K562 (cell line): ENCODE measurements around the gene PPP1R10. TPM values are rescaled to one million over a fixed set of nuclear protein-coding genes. Genes with fewer than 3 reads are reported as not detected.

Experiments
- BRF2 ChIP-seq: IDR thresholded peaks from 3 replicates; pipeline ENCODE4 v1.6.1; 2011; ENCODE audit warnings: borderline replicate concordance, mild to moderate bottlenecking; ENCODE audit not compliant: insufficient read length, insufficient read depth
- CCNT2 ChIP-seq: IDR thresholded peaks from 2 replicates; pipeline ENCODE4 v1.6.1; 2011; ENCODE audit warnings: borderline replicate concordance, low read depth, mild to moderate bottlenecking, moderate library complexity, mixed read lengths, low read length; ENCODE audit not compliant: insufficient read length; ENCODE audit errors: extremely low read depth
- CHCHD3 ChIP-seq: fragments of 250-450 bp; sonication (Bioruptor Pico); IDR thresholded peaks from 2 replicates; pipeline ENCODE4 v2.1.2; 2022; ENCODE audit warnings: mild to moderate bottlenecking
- CREM ChIP-seq: IDR thresholded peaks from 2 replicates; pipeline ENCODE4 v1.6.1; 2014; ENCODE audit warnings: antibody characterized with exemption, low read depth
- DMBX1 ChIP-seq: fragments of 250-450 bp; sonication (Bioruptor Pico); IDR thresholded peaks from 2 replicates; pipeline ENCODE4 v1.8.0; 2022; ENCODE audit warnings: inconsistent platforms, mild to moderate bottlenecking, moderate library complexity, borderline replicate concordance
- ELK1 ChIP-seq: sonication (generic); formaldehyde crosslinking; IDR thresholded peaks from 2 replicates; pipeline ENCODE4 v1.8.1; 2022; ENCODE audit warnings: missing genetic modification reagents
- ERF ChIP-seq: fragments of 450-650 bp; formaldehyde crosslinking; IDR thresholded peaks from 2 replicates; pipeline ENCODE4 v1.4.0; 2020; ENCODE audit warnings: mild to moderate bottlenecking, mixed read lengths
- ETV6 ChIP-seq, 3 experiments: fragments of 150-350 bp in 1 of 3; sonication (generic) in 1 of 3; formaldehyde crosslinking in 1 of 3; IDR thresholded peaks; 2 replicates each; pipeline versions ENCODE4 v1.6.1 to v1.8.0; 2014 to 2022; ENCODE audit warnings: borderline replicate concordance in 2 of 3, low read depth in 2 of 3, antibody characterized with exemption in 1 of 3, low read length in 1 of 3, mild to moderate bottlenecking in 1 of 3, missing genetic modification reagents in 1 of 3
- FOXJ3 ChIP-seq: sonication (generic); formaldehyde crosslinking; IDR thresholded peaks from 2 replicates; pipeline ENCODE4 v1.4.0; 2020; ENCODE audit warnings: mild to moderate bottlenecking, missing genetic modification reagents
- KDM5B ChIP-seq: fragments of 200-600 bp; sonication (generic); IDR thresholded peaks from 2 replicates; pipeline ENCODE4 v1.6.1; 2012; ENCODE audit warnings: low read depth, mild to moderate bottlenecking, moderate library complexity, low read length, control low read depth, inconsistent platforms; ENCODE audit not compliant: insufficient replicate concordance
- POLR2G ChIP-seq: fragments of 200-400 bp; formaldehyde crosslinking; IDR thresholded peaks from 2 replicates; pipeline ENCODE4 v1.6.1; 2017; ENCODE audit warnings: low read depth, mild to moderate bottlenecking, antibody characterized with exemption, low read length, moderate library complexity
- SPI1 ChIP-seq: IDR thresholded peaks from 2 replicates; pipeline ENCODE4 v1.6.1; 2011; ENCODE audit warnings: low read depth, low read length, control low read depth, borderline replicate concordance
- SRF ChIP-seq, 2 experiments: fragments of 250-450, 450-650 bp in 1 of 2; sonication (Bioruptor Pico) in 1 of 2; sonication (generic) in 1 of 2; formaldehyde crosslinking; IDR thresholded peaks; 2 replicates each; pipeline versions ENCODE4 v1.5.0 to v1.5.1; 2020 to 2022; ENCODE audit warnings: mild to moderate bottlenecking in 1 of 2, missing genetic modification reagents in 1 of 2
- TAL1 ChIP-seq: fragments of 450-650 bp; IDR thresholded peaks from 2 replicates; pipeline ENCODE4 v1.6.1; 2016; ENCODE audit warnings: mild to moderate bottlenecking
- ZC3H8 ChIP-seq: fragments of 450-650 bp; IDR thresholded peaks from 2 replicates; pipeline ENCODE4 v1.6.1; 2017
- ZNF12 ChIP-seq: sonication (generic); formaldehyde crosslinking; IDR thresholded peaks from 2 replicates; pipeline ENCODE4 v1.4.0; 2020; ENCODE audit warnings: mild to moderate bottlenecking, missing genetic modification reagents
- ZNF23 ChIP-seq: fragments of 250-450 bp; sonication (Bioruptor Pico); IDR thresholded peaks from 2 replicates; pipeline ENCODE4 v1.4.0; 2020; ENCODE audit warnings: mild to moderate bottlenecking
- ZNF41 ChIP-seq: fragments of 250-450 bp; sonication (Bioruptor Pico); conservative IDR thresholded peaks from 2 replicates; pipeline ENCODE4 v1.4.0; 2020; ENCODE audit warnings: mild to moderate bottlenecking
- ZNF551 ChIP-seq: fragments of 250-450 bp; sonication (Bioruptor Pico); IDR thresholded peaks from 2 replicates; pipeline ENCODE4 v1.5.0; 2021; ENCODE audit warnings: mild to moderate bottlenecking, moderate library complexity
- ZNF584 ChIP-seq: fragments of 200-800 bp; sonication (Bioruptor generic); IDR thresholded peaks from 2 replicates; pipeline ENCODE4 v1.6.1; 2016; ENCODE audit warnings: low read depth, mild to moderate bottlenecking, missing genetic modification characterization, missing compliant biosample characterization
- polyA plus RNA-seq, 8 experiments: library from polyadenylated mRNA; depleted of rRNA in 4 of 8; stranded (reverse) in 5 of 8; unstranded in 3 of 8; fragments of >200 nt; fragmentation: Nextera tagmentation in 2 of 8; fragmentation: Illumina TruSeq in 1 of 8; extraction: Ambion mirVana in 2 of 8; extraction: Trizol in 1 of 8; gene quantifications; 2 replicates each; pipeline versions ENCODE4 v1.2.1 to v1.2.3, GENCODE V29; 2011 to 2014; ENCODE audit warnings: inconsistent platforms in 1 of 8, missing spikeins in 1 of 8
- total RNA-seq, 7 experiments: library from RNA; depleted of rRNA in 6 of 7; stranded (reverse); fragments of >200 nt in 6 of 7; fragmentation: Illumina TruSeq in 2 of 7; extraction: Trizol in 2 of 7; gene quantifications; 2 replicates each; pipeline versions ENCODE4 v1.2.1 to v1.2.3, GENCODE V29; 2011 to 2021; ENCODE audit warnings: low replicate concordance in 1 of 7
- TF ChIP-seq, protein P1 (sequence below), 3 experiments: fragments of 200-800 bp in 1 of 3; fragments of 250-450 bp in 1 of 3; fragments of 450-650 bp in 1 of 3; sonication (Bioruptor Pico) in 1 of 3; sonication (Bioruptor generic) in 1 of 3; formaldehyde crosslinking in 1 of 3; IDR thresholded peaks; 2 replicates each; pipeline versions ENCODE4 v1.6.1 to v1.8.0; 2016 to 2022; ENCODE audit warnings: mild to moderate bottlenecking in 2 of 3, missing genetic modification characterization in 2 of 3, missing compliant biosample characterization in 1 of 3, moderate library complexity in 1 of 3

PPP1R10 gene
- total and polyA plus RNA-seq, 9 of the 15 experiments (the other 6 are each of a cell fraction or from before 2014, with no cell fraction given) = 14.1 to 65.5 (median 32.6) TPM

- TF ChIP-seq, protein P1, sequence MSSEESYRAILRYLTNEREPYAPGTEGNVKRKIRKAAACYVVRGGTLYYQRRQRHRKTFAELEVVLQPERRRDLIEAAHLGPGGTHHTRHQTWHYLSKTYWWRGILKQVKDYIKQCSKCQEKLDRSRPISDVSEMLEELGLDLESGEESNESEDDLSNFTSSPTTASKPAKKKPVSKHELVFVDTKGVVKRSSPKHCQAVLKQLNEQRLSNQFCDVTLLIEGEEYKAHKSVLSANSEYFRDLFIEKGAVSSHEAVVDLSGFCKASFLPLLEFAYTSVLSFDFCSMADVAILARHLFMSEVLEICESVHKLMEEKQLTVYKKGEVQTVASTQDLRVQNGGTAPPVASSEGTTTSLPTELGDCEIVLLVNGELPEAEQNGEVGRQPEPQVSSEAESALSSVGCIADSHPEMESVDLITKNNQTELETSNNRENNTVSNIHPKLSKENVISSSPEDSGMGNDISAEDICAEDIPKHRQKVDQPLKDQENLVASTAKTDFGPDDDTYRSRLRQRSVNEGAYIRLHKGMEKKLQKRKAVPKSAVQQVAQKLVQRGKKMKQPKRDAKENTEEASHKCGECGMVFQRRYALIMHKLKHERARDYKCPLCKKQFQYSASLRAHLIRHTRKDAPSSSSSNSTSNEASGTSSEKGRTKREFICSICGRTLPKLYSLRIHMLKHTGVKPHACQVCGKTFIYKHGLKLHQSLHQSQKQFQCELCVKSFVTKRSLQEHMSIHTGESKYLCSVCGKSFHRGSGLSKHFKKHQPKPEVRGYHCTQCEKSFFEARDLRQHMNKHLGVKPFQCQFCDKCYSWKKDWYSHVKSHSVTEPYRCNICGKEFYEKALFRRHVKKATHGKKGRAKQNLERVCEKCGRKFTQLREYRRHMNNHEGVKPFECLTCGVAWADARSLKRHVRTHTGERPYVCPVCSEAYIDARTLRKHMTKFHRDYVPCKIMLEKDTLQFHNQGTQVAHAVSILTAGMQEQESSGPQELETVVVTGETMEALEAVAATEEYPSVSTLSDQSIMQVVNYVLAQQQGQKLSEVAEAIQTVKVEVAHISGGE (CRISPR knock-in tag; IDR thresholded peaks at IDR 0.05) = peak in 1 of 3 experiments; percentile 83; a peak in 3 of 6 replicates
- TF ChIP-seq SRF (CRISPR knock-in tag; IDR thresholded peaks at IDR 0.05) (0 out of 4 replicates have a peak, but pooled peaks of 1 of the 2 experiments have one; percentile 38), ERF (peak; percentile 27; the same call in 1 of the 2 replicates), ZNF41 (CRISPR knock-in tag) (no peak), ZNF12 (peak; percentile 46; the same call in 1 of the 2 replicates), ELK1 (CRISPR knock-in tag) (no peak), DMBX1 (CRISPR knock-in tag) (0 out of 2 replicates have a peak, but pooled peaks have one; percentile 13), ZNF584 (peak; percentile 68; the same call in 1 of the 2 replicates), CREM (no peak; the same call in 1 of the 2 replicates), CCNT2 (no peak), FOXJ3 (CRISPR knock-in tag) (no peak), TAL1 (no peak), ZNF23 (CRISPR knock-in tag) (no peak), ETV6 (IDR thresholded peaks at IDR 0.05; ENCODE audit: borderline replicate concordance in 1 of 2, low read depth in 2 of 2, low read length in 1 of 2) (no peak), ETV6 (CRISPR knock-in tag; IDR thresholded peaks at IDR 0.05; ENCODE audit: borderline replicate concordance) (0 out of 2 replicates have a peak, but pooled peaks have one; percentile 49), KDM5B (peak; percentile 79), BRF2 (no peak), POLR2G (peak; percentile 16), CHCHD3 (CRISPR knock-in tag) (no peak), SPI1 (no peak), ZNF551 (CRISPR knock-in tag) (no peak), ZC3H8 (no peak)
Observed at GRCh38 chr6:30617565-30618269, 674 bp upstream of the PPP1R10 start, which contains the start of gene MRPS18B (continued).
